Neural cell (in vitro differentiated cells): ENCODE results near the gene ELF1. TPM values are rescaled to one million over a fixed set of nuclear protein-coding genes. Genes with fewer than 3 reads are reported as not detected.

Experiments used
- H2AFZ ChIP-seq: fragments of 200-600, 300-800 bp; sonication (generic), shearing (Covaris generic); 2 replicates; pipeline ENCODE4 v1.6.0; 2014; ENCODE audit warnings: low read depth, mild to moderate bottlenecking, antibody characterized with exemption, low read length, moderate library complexity
- H3F3A ChIP-seq: fragments of 200-600 bp; shearing (Covaris generic); 2 replicates; pipeline ENCODE4 v1.6.1; 2016; ENCODE audit warnings: mild to moderate bottlenecking, moderate library complexity, mixed read lengths, antibody characterized with exemption, low read length; ENCODE audit not compliant: insufficient read depth, poor library complexity, severe bottlenecking
- H3K27ac ChIP-seq: fragments of 200-600, 300-800 bp; sonication (generic), shearing (Covaris generic); 2 replicates; pipeline ENCODE4 v1.5.1; 2014; ENCODE audit warnings: mild to moderate bottlenecking, low read length, moderate library complexity
- H3K27me3 ChIP-seq: fragments of 300-800, 200-600 bp; sonication (generic), shearing (Covaris generic); 2 replicates; pipeline ENCODE4 v1.6.0; 2014; ENCODE audit warnings: mild to moderate bottlenecking, low read depth, low read length, moderate library complexity; ENCODE audit not compliant: insufficient read depth
- H3K36me3 ChIP-seq: fragments of 300-800, 200-600 bp; sonication (generic), shearing (Covaris generic); 2 replicates; pipeline ENCODE4 v1.5.1; 2014; ENCODE audit warnings: mild to moderate bottlenecking, antibody characterized with exemption, low read length, moderate library complexity; ENCODE audit not compliant: insufficient read depth
- H3K4me2 ChIP-seq: fragments of 300-800, 200-600 bp; sonication (generic), shearing (Covaris generic); 2 replicates; pipeline ENCODE4 v1.6.0; 2014; ENCODE audit warnings: mild to moderate bottlenecking, low read length
- H3K4me3 ChIP-seq: fragments of 300-800, 200-600 bp; sonication (generic), shearing (Covaris generic); 2 replicates; pipeline ENCODE4 v1.5.1; 2014; ENCODE audit warnings: mild to moderate bottlenecking, low read length, moderate library complexity
- H3K79me2 ChIP-seq: fragments of 200-600 bp; shearing (Covaris generic); replicated peaks from 2 replicates; pipeline ENCODE4 v1.6.0; 2014; ENCODE audit warnings: mild to moderate bottlenecking, low read length, moderate library complexity; ENCODE audit not compliant: insufficient read depth
- H3K9ac ChIP-seq: fragments of 300-800, 200-600 bp; sonication (generic), shearing (Covaris generic); 2 replicates; pipeline ENCODE4 v1.6.1; 2016; ENCODE audit warnings: mild to moderate bottlenecking, low read length, mixed read lengths
- H3K9me2 ChIP-seq: fragments of 200-600 bp; shearing (Covaris generic); 2 replicates; pipeline ENCODE4 v1.6.1; 2016; ENCODE audit warnings: mild to moderate bottlenecking, low read length, mixed read lengths; ENCODE audit not compliant: insufficient read depth
- H3K9me3 ChIP-seq: fragments of 200-600, 300-800 bp; sonication (generic), shearing (Covaris generic); 2 replicates; pipeline ENCODE4 v1.6.1; 2016; ENCODE audit warnings: mild to moderate bottlenecking, mixed run types, low read length, moderate library complexity, mixed read lengths
- H4K20me1 ChIP-seq: fragments of 200-600 bp; shearing (Covaris generic); 2 replicates; pipeline ENCODE4 v1.6.1; 2016; ENCODE audit warnings: mild to moderate bottlenecking, mixed run types; ENCODE audit not compliant: insufficient read depth
- EP300 ChIP-seq: fragments of 450-650 bp; conservative IDR thresholded peaks from 2 replicates; pipeline ENCODE4 v1.6.1; 2014; ENCODE audit warnings: antibody characterized with exemption, mild to moderate bottlenecking, moderate library complexity; ENCODE audit not compliant: poor library complexity, severe bottlenecking
- EZH2 ChIP-seq: fragments of 200-600, 300-800 bp; shearing (Covaris generic), sonication (generic); IDR thresholded peaks from 2 replicates; pipeline ENCODE4 v1.6.1; 2014; ENCODE audit warnings: antibody characterized with exemption, low read length, borderline replicate concordance, mild to moderate bottlenecking; ENCODE audit not compliant: insufficient read depth, poor library complexity, severe bottlenecking
- MXI1 ChIP-seq: fragments of 450-650 bp; conservative IDR thresholded peaks from 2 replicates; pipeline ENCODE4 v1.6.1; 2014; ENCODE audit warnings: antibody characterized with exemption, mild to moderate bottlenecking; ENCODE audit not compliant: poor library complexity, severe bottlenecking
- POLR2AphosphoS5 ChIP-seq: IDR thresholded peaks from 2 replicates; pipeline ENCODE4 v1.6.1; 2012
- RAD21 ChIP-seq: fragments of 450-650 bp; conservative IDR thresholded peaks from 2 replicates; pipeline ENCODE4 v1.6.1; 2014; ENCODE audit warnings: antibody characterized with exemption, mild to moderate bottlenecking, moderate library complexity
- REST ChIP-seq: IDR thresholded peaks from 2 replicates; pipeline ENCODE4 v1.6.1; 2012; ENCODE audit warnings: borderline replicate concordance
- SMC3 ChIP-seq: fragments of 450-650 bp; conservative IDR thresholded peaks from 2 replicates; pipeline ENCODE4 v1.6.1; 2014; ENCODE audit warnings: antibody characterized with exemption, mild to moderate bottlenecking, moderate library complexity; ENCODE audit not compliant: poor library complexity
- TAF1 ChIP-seq: IDR thresholded peaks from 2 replicates; pipeline ENCODE4 v1.6.1; 2012; ENCODE audit warnings: low read depth
- polyA plus RNA-seq: library from polyadenylated mRNA; depleted of rRNA; stranded (reverse); fragments of >200 nt; gene quantifications from 2 replicates; pipeline ENCODE4 v1.2.3, GENCODE V29; 2014

The ELF1 gene
- polyA plus RNA-seq, 1 donor from 2014 or later = 2.0 TPM

GRCh38 chr13:40946485-40946884 is 72.6 kb downstream of the ELF1 start:
- Histone ChIP-seq H3K79me2 (no peaks in the 10 kb centered on the region), H3K4me3 (no peak overlapping the region), H3K9ac (no peak overlapping the region), H3K9me2 (no peaks in the 10 kb centered on the region), H3K9me3 (no peaks in the 10 kb centered on the region), H3K27me3 (no peaks in the 10 kb centered on the region), H3K4me2 (no peak overlapping the region), H3K36me3 (no peaks in the 10 kb centered on the region), H2AFZ (no peak overlapping the region), H3F3A (no peaks in the 10 kb centered on the region), H3K27ac (no peak overlapping the region), H4K20me1 (no peaks in the 10 kb centered on the region)
- TF ChIP-seq TAF1 = no peak
- no peak for TF ChIP-seq EP300
- no peak for TF ChIP-seq MXI1
- no peak for TF ChIP-seq POLR2AphosphoS5
- TF ChIP-seq REST = no peak
- no peak for TF ChIP-seq SMC3
- TF ChIP-seq RAD21 = no peak
- TF ChIP-seq EZH2 = no peak

- Histone ChIP-seq H3K36me3 (no peaks in the 10 kb centered on the region), H2AFZ (no peak overlapping the region), H3K79me2 (no peaks in the 10 kb centered on the region), H3K4me2 (no peak overlapping the region), H3F3A (no peaks in the 10 kb centered on the region), H4K20me1 (no peaks in the 10 kb centered on the region), H3K27ac (no peak overlapping the region), H3K9me2 (no peaks in the 10 kb centered on the region), H3K9me3 (no peaks in the 10 kb centered on the region), H3K9ac (no peak overlapping the region), H3K4me3 (no peak overlapping the region), H3K27me3 (no peaks in the 10 kb centered on the region)
- TF ChIP-seq REST (no peak), MXI1 (no peak), EZH2 (no peak), TAF1 (no peak), EP300 (no peak)
These were observed 76.0 kb downstream of the ELF1 start for GRCh38 chr13:40943073-40943472.
